ENCODE data around the gene ZNF587.
"Not testable (repeated sequence)": the region's sequence is repeated elsewhere in the genome, so short reads cannot be mapped to it uniquely, and the experiment has no call there.

- TF ChIP-seq CTCF (conservative IDR thresholded peaks at IDR 0.05 in 1 of 2, IDR thresholded peaks at IDR 0.05 in 1 of 2; ENCODE audit: extremely low read depth in 1 of 2, insufficient read depth in 1 of 2, low read depth in 1 of 2, low read length in 2 of 2); EZH2 (IDR thresholded peaks at IDR 0.05; ENCODE audit: borderline replicate concordance, low read length): not testable (repeated sequence)
Observed at GRCh38 chr19:57847164-57847563, 2.5 kb upstream of the ZNF587 start.
